HEK293T (cell line): ENCODE results near the gene MARCHF4.
A peak's percentile ranks its signal among the peaks of the same experiment; 100 is the strongest.

ENCODE experiments used
- CTCF ChIA-PET: fragments of 350-600 bp; formaldehyde crosslinking; extraction: SDS; loops from one replicate; lab custom pipeline; 2021; ENCODE audit warnings: antibody characterized with exemption, inconsistent platforms; lab: Yijun Ruan, JAX
- POLR2A ChIA-PET: fragments of 350-600 bp; formaldehyde crosslinking; extraction: SDS; loops from one replicate; lab custom pipeline; 2020; ENCODE audit warnings: antibody characterized with exemption, inconsistent platforms; lab: Yijun Ruan, JAX
- DNase-seq: peaks from one replicate; pipeline ENCODE4 v3.0.0; 2012; ENCODE audit warnings: mixed read lengths; ENCODE audit errors: extremely low spot score
- ARNT ChIP-seq: fragments of 450-650 bp; IDR thresholded peaks from 2 replicates; pipeline ENCODE4 v1.6.1; 2017; ENCODE audit warnings: mild to moderate bottlenecking
- BHLHE40 ChIP-seq: fragments of 450-650 bp; IDR thresholded peaks from 2 replicates; pipeline ENCODE4 v1.6.1; 2016; ENCODE audit warnings: mild to moderate bottlenecking, moderate library complexity, borderline replicate concordance
- CTBP1 ChIP-seq: fragments of 450-650 bp; IDR thresholded peaks from 2 replicates; pipeline ENCODE4 v1.6.1; 2016; ENCODE audit warnings: borderline replicate concordance
- ELF4 ChIP-seq: fragments of 450-650 bp; IDR thresholded peaks from 2 replicates; pipeline ENCODE4 v1.6.1; 2017; ENCODE audit warnings: antibody characterized with exemption
- FOXA1 ChIP-seq: fragments of 450-650 bp; IDR thresholded peaks from 2 replicates; pipeline ENCODE4 v1.6.1; 2016; ENCODE audit warnings: mild to moderate bottlenecking
- FOXK2 ChIP-seq: fragments of 450-650 bp; IDR thresholded peaks from 2 replicates; pipeline ENCODE4 v1.6.1; 2016; ENCODE audit warnings: mild to moderate bottlenecking
- FOXM1 ChIP-seq: fragments of 450-650 bp; IDR thresholded peaks from 2 replicates; pipeline ENCODE4 v1.6.1; 2017; ENCODE audit warnings: mild to moderate bottlenecking, borderline replicate concordance
- HDGF ChIP-seq: fragments of 450-650 bp; IDR thresholded peaks from 2 replicates; pipeline ENCODE4 v1.6.1; 2017; ENCODE audit warnings: antibody characterized with exemption, borderline replicate concordance
- L3MBTL2 ChIP-seq: fragments of 450-650 bp; conservative IDR thresholded peaks from 2 replicates; pipeline ENCODE4 v1.6.1; 2016; ENCODE audit warnings: mild to moderate bottlenecking
- LEF1 ChIP-seq: fragments of 450-650 bp; IDR thresholded peaks from 2 replicates; pipeline ENCODE4 v1.6.1; 2017; ENCODE audit warnings: mild to moderate bottlenecking, borderline replicate concordance
- NFRKB ChIP-seq: fragments of 450-650 bp; IDR thresholded peaks from 2 replicates; pipeline ENCODE4 v1.6.1; 2016; ENCODE audit warnings: mild to moderate bottlenecking, moderate library complexity
- SP1 ChIP-seq: fragments of 450-650 bp; IDR thresholded peaks from 2 replicates; pipeline ENCODE4 v1.6.1; 2017
- SUZ12 ChIP-seq: fragments of 450-650 bp; IDR thresholded peaks from 2 replicates; pipeline ENCODE4 v1.6.1; 2016; ENCODE audit warnings: mild to moderate bottlenecking
- TARDBP ChIP-seq: fragments of 450-650 bp; IDR thresholded peaks from 2 replicates; pipeline ENCODE4 v1.6.1; 2016
- ZNF384 ChIP-seq: fragments of 450-650 bp; IDR thresholded peaks from 2 replicates; pipeline ENCODE4 v1.6.1; 2016
- TF ChIP-seq, protein P1 (sequence below): fragments of 450-650 bp; IDR thresholded peaks from 2 replicates; pipeline ENCODE4 v1.6.1; 2016

Gene MARCHF4

GRCh38 chr2:216405588-216405987, 33.3 kb upstream of the MARCHF4 start:
- CTCF ChIA-PET: interaction anchor here (0.6 to 3.0 kb wide), 3 partner anchors 13 to 324 kb away, joined by 3 to 7 read pairs (median 3); no protein-coding TSS in a partner anchor
- POLR2A ChIA-PET: no interaction called here

GRCh38 chr2:216404010-216404618, 31.8 kb upstream of the MARCHF4 start:
- peak; percentile 44 for DNase-seq
- TF ChIP-seq BHLHE40 (no peak), FOXK2 (no peak), ELF4 (no peak), ZNF384 (no peak), NFRKB (no peak), SP1 (no peak)
- TF ChIP-seq, protein P1, sequence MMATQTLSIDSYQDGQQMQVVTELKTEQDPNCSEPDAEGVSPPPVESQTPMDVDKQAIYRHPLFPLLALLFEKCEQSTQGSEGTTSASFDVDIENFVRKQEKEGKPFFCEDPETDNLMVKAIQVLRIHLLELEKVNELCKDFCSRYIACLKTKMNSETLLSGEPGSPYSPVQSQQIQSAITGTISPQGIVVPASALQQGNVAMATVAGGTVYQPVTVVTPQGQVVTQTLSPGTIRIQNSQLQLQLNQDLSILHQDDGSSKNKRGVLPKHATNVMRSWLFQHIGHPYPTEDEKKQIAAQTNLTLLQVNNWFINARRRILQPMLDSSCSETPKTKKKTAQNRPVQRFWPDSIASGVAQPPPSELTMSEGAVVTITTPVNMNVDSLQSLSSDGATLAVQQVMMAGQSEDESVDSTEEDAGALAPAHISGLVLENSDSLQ: no peak
- CTCF ChIA-PET: interaction anchor here (0.6 to 3.0 kb wide), 9 partner anchors 11 to 391 kb away, joined by 3 to 8 read pairs (median 4); no protein-coding TSS in a partner anchor
- POLR2A ChIA-PET: no interaction called here

More at GRCh38 chr2:216405588-216405987, 33.3 kb upstream of the MARCHF4 start:
- no peak for DNase-seq
- no peak for TF ChIP-seq HDGF
- TF ChIP-seq NFRKB: no peak

DNA sequence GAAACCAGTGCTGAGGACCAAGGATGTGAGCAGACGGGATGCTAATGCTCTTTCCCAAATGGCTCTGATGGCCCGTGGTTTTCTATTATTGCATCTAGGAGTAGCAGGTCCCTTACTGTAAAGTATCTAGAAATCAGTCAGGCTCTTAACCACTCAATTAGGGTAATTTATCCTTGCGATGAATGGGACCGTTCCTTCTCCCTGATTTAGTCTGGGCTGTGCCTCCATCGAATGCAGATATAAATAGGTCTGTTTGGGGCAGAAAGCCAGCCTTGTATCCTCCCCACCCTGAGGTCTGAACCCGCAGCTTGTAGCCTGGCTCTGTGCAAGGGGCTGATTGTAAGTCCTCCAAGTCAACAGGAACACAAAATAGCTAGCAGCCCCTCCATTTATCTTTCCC, 30.5 kb upstream of the MARCHF4 start:
- no peak for TF ChIP-seq TARDBP
- TF ChIP-seq FOXA1: no peak
- no peak for TF ChIP-seq ELF4
- TF ChIP-seq SP1: no peak
- TF ChIP-seq, protein P1: no peak
- TF ChIP-seq SUZ12: no peak
- no peak for TF ChIP-seq FOXK2
- no peak for TF ChIP-seq NFRKB
- no peak for TF ChIP-seq L3MBTL2
- TF ChIP-seq ZNF384: no peak
- TF ChIP-seq HDGF: no peak
- no peak for TF ChIP-seq CTBP1
- no peak for TF ChIP-seq ARNT
- no peak for TF ChIP-seq FOXM1
- TF ChIP-seq BHLHE40: no peak
- no peak for TF ChIP-seq LEF1
- DNase-seq: no peak
- CTCF ChIA-PET: interaction anchor here (0.6 kb wide), 1 partner anchor 108 kb away, joined by 3 read pairs; no protein-coding TSS in a partner anchor
- POLR2A ChIA-PET: no interaction called here

DNA sequence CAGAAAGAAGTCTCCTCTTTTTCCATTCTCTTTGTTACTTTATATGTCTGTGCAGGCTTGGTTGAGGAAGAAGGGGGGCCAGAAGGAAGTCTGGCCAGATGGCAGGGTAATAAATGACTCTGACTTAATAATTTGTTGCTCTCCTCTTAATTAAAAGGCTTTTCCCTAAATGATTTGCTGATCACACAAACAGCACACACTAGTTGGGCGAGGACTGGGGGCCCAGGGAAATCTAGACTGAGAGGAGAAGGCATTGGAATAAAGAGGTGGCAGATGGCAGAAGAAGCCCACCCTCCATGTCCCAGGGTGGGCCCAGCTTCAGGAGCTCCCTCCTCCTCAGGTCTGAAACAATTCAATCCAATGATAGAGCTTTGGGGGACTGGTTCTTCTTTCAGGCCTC, 27.3 kb upstream of the MARCHF4 start:
- ChIA-PET CTCF (no interaction called here), POLR2A (no interaction called here)
- TF ChIP-seq ARNT (no peak), HDGF (no peak), SUZ12 (no peak), FOXA1 (no peak), TARDBP (no peak), CTBP1 (no peak)
- DNase-seq: no peak

GRCh38 chr2:216394881-216395280, 22.6 kb upstream of the MARCHF4 start:
- CTCF ChIA-PET: no interaction called here
- no peak for DNase-seq
- no peak for TF ChIP-seq FOXM1
- no peak for TF ChIP-seq ARNT
- POLR2A ChIA-PET: no interaction called here

- CTCF ChIA-PET: interaction anchor here (0.8 kb wide), 1 partner anchor 13 kb away, joined by 3 read pairs; no protein-coding TSS in a partner anchor
- TF ChIP-seq NFRKB (no peak), ZNF384 (no peak), HDGF (no peak), TARDBP (no peak), SUZ12 (no peak), L3MBTL2 (no peak), FOXM1 (no peak), LEF1 (no peak), ARNT (no peak), FOXA1 (no peak), BHLHE40 (no peak), SP1 (no peak), CTBP1 (no peak), FOXK2 (no peak), ELF4 (no peak)
- TF ChIP-seq, protein P1: no peak
- POLR2A ChIA-PET: no interaction called here
- DNase-seq: no peak
Observed at GRCh38 chr2:216392945-216393840, 20.9 kb upstream of the MARCHF4 start.
